Esophagus squamous epithelium (tissue), 4 donors: ENCODE results near the gene LIMS1.
"Not testable (repeated sequence)": the region's sequence is repeated elsewhere in the genome, so short reads cannot be mapped to it uniquely, and the experiment has no call there.

Experiments used
- POLR2A ChIP-seq, 4 donors: fragments of 450-650 bp; IDR thresholded peaks; one replicate each; pipeline ENCODE4 v1.6.1; 2017; ENCODE audit warnings: antibody characterized with exemption in 4 of 4, mild to moderate bottlenecking in 4 of 4, moderate library complexity in 3 of 4
- TF ChIP-seq, protein P1 (sequence below), 6 experiments: fragments of 450-650 bp in 4 of 6; fragments of 200-600 bp in 2 of 6; sonication (generic) in 2 of 6; IDR thresholded peaks; one replicate each; pipeline ENCODE4 v1.5.1; 2016 to 2019; ENCODE audit warnings: antibody characterized with exemption in 6 of 6, mild to moderate bottlenecking in 4 of 6, moderate library complexity in 4 of 6

DNA sequence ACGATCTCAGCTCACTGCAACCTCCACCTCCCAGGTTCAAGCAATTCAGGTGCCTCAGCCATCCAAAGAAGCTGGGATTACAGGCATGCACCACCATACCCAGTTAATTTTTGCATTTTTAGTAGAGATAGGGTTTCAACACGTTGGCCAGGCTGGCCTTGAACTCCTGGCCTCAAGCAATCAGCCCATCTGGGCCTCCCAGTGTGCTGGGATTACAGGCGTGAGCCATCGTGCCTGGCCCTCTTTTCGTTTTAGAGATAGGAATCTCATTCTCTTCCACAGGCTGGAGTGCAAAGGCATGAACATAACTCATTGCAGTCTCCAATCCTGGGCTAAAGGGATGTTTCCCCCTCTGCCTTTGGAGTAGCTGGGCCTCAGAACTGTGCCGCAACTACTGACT lies 182.7 kb downstream of the LIMS1 start:
- TF ChIP-seq, protein P1, sequence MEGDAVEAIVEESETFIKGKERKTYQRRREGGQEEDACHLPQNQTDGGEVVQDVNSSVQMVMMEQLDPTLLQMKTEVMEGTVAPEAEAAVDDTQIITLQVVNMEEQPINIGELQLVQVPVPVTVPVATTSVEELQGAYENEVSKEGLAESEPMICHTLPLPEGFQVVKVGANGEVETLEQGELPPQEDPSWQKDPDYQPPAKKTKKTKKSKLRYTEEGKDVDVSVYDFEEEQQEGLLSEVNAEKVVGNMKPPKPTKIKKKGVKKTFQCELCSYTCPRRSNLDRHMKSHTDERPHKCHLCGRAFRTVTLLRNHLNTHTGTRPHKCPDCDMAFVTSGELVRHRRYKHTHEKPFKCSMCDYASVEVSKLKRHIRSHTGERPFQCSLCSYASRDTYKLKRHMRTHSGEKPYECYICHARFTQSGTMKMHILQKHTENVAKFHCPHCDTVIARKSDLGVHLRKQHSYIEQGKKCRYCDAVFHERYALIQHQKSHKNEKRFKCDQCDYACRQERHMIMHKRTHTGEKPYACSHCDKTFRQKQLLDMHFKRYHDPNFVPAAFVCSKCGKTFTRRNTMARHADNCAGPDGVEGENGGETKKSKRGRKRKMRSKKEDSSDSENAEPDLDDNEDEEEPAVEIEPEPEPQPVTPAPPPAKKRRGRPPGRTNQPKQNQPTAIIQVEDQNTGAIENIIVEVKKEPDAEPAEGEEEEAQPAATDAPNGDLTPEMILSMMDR (IDR thresholded peaks at IDR 0.05) = not testable (repeated sequence)
- TF ChIP-seq POLR2A (IDR thresholded peaks at IDR 0.05) = not testable (repeated sequence)
